ENCODE measurements around the gene USP24. TPM values are rescaled to one million over a fixed set of nuclear protein-coding genes. Genes with fewer than 3 reads are reported as not detected.

USP24 gene
- total and polyA plus RNA-seq, 2 donors (not counting 3 experiments of a cell fraction or from before 2014, with no cell fraction given) = 8.2 to 30.0 TPM

GRCh38 chr1:55060133-55060999 is 154.8 kb downstream of the USP24 start:
- ChIA-PET POLR2A (no interaction called here), CTCF (interaction anchor here (1.1 kb wide), 1 partner anchor 11 kb away, joined by 5 read pairs; no protein-coding TSS in a partner anchor)
- Histone ChIP-seq H3K9me1 (replicated peaks; ENCODE audit: control insufficient read depth, extremely low read depth, insufficient read depth, low read length) (no peaks in the 10 kb centered on the region), H3K4me2 (ENCODE audit: insufficient read depth, low read length) (no peak overlapping the region), H2AFZ (ENCODE audit: low read depth, low read length) (no peak overlapping the region), H3K4me3 (replicated peaks in 1 of 3; ENCODE audit: insufficient read depth in 1 of 3, low read depth in 1 of 3, low read length in 3 of 3) (no peak overlapping the region), H3K27me3 (ENCODE audit: control insufficient read depth in 2 of 2, insufficient read depth in 2 of 2, low read length in 2 of 2) (no peaks in the 10 kb centered on the region), H3K9me3 (replicated peaks; ENCODE audit: control insufficient read depth, insufficient read depth, low read length) (no peaks in the 10 kb centered on the region), H3K79me2 (ENCODE audit: control insufficient read depth, insufficient read depth, low read length) (no peaks in the 10 kb centered on the region), H3K4me1 (ENCODE audit: control insufficient read depth, extremely low read depth, insufficient read depth, low read length) (no peaks in the 10 kb centered on the region), H4K20me1 (replicated peaks; ENCODE audit: control insufficient read depth, extremely low read depth, insufficient read depth, low read length) (no peaks in the 10 kb centered on the region), H3K36me3 (ENCODE audit: control insufficient read depth in 2 of 2, extremely low read depth in 1 of 2, insufficient read depth in 2 of 2, low read length in 2 of 2) (no peaks in the 10 kb centered on the region), H3K27ac (ENCODE audit: insufficient read depth, low read depth, low read length) (no peak overlapping the region), H3K9ac (replicated peaks; ENCODE audit: extremely low read depth, insufficient read depth, low read length) (no peak overlapping the region)
- DNase-seq (ENCODE audit: low read depth, low spot score) (no peak), FAIRE-seq (no peak)
- no TSS peak for BruUV-seq (replicated peaks)
- intact Hi-C loops (cut with micrococcal nuclease) = no loop called here
- dilution Hi-C loops (cut with MboI; ENCODE audit: extremely low pct_ligation_motif_present, low sequenced_read_pairs) = no loop called here
- TF ChIP-seq GATA2 (IDR thresholded peaks at IDR 0.05; ENCODE audit: insufficient read depth, insufficient read length, low read depth, low read length) (no peak), JUN (IDR thresholded peaks at IDR 0.05; ENCODE audit: borderline replicate concordance, insufficient read depth, insufficient read length, low read depth) (no peak)

- H3K9me1 ChIP-seq (replicated peaks; ENCODE audit: control insufficient read depth, extremely low read depth, insufficient read depth, low read length) = no peaks in the 10 kb centered on the region
- no TSS peak for BruUV-seq (replicated peaks)
- no peak overlapping the region for H3K4me3 ChIP-seq (replicated peaks in 1 of 3; ENCODE audit: insufficient read depth in 1 of 3, low read depth in 1 of 3, low read length in 3 of 3)
- DNase-seq (ENCODE audit: low read depth, low spot score) (no peak), FAIRE-seq (no peak)
- H2AFZ ChIP-seq (ENCODE audit: low read depth, low read length) = no peak overlapping the region
- dilution Hi-C loops (cut with MboI; ENCODE audit: extremely low pct_ligation_motif_present, low sequenced_read_pairs) = no loop called here
- H3K4me2 ChIP-seq (ENCODE audit: insufficient read depth, low read length) = no peak overlapping the region
- TF ChIP-seq POLR2AphosphoS5 (IDR thresholded peaks at IDR 0.05; ENCODE audit: insufficient read depth, low read depth, low read length) (no peak), FOS (IDR thresholded peaks at IDR 0.05; ENCODE audit: borderline replicate concordance, insufficient read depth, low read length) (no peak), JUN (IDR thresholded peaks at IDR 0.05; ENCODE audit: borderline replicate concordance, insufficient read depth, insufficient read length, low read depth) (no peak), MYC (IDR thresholded peaks at IDR 0.05; ENCODE audit: low read depth, low read length) (no peak), EZH2 (IDR thresholded peaks at IDR 0.05; ENCODE audit: borderline replicate concordance, low read depth, low read length, severe bottlenecking) (no peak), MAX (IDR thresholded peaks at IDR 0.05; ENCODE audit: insufficient read depth, insufficient read length) (no peak), POLR2A (IDR thresholded peaks at IDR 0.05; ENCODE audit: low read depth, low read length) (no peak), CTCF (IDR thresholded peaks at IDR 0.05; ENCODE audit: extremely low read depth in 1 of 2, insufficient read depth in 1 of 2, low read depth in 1 of 2, low read length in 2 of 2) (no peak), GATA2 (IDR thresholded peaks at IDR 0.05; ENCODE audit: insufficient read depth, insufficient read length, low read depth, low read length) (no peak)
- ChIA-PET CTCF (interaction anchor here (0.6 to 1.4 kb wide), 3 partner anchors 11 to 173 kb away, joined by 3 to 4 read pairs (median 3); partner anchors contain the start of gene DHCR24), POLR2A (interaction anchor here (0.5 kb wide), 1 partner anchor 1601 kb away, joined by 9 read pairs; no protein-coding TSS in a partner anchor)
- no peaks in the 10 kb centered on the region for H3K36me3 ChIP-seq (ENCODE audit: control insufficient read depth in 2 of 2, extremely low read depth in 1 of 2, insufficient read depth in 2 of 2, low read length in 2 of 2)
- no peaks in the 10 kb centered on the region for H3K79me2 ChIP-seq (ENCODE audit: control insufficient read depth, insufficient read depth, low read length)
- H3K27ac ChIP-seq (ENCODE audit: insufficient read depth, low read depth, low read length) = no peak overlapping the region
- no peaks in the 10 kb centered on the region for H3K27me3 ChIP-seq (ENCODE audit: control insufficient read depth in 2 of 2, insufficient read depth in 2 of 2, low read length in 2 of 2)
- no peak overlapping the region for H3K9ac ChIP-seq (replicated peaks; ENCODE audit: extremely low read depth, insufficient read depth, low read length)
- no peaks in the 10 kb centered on the region for H3K4me1 ChIP-seq (ENCODE audit: control insufficient read depth, extremely low read depth, insufficient read depth, low read length)
- no peaks in the 10 kb centered on the region for H4K20me1 ChIP-seq (replicated peaks; ENCODE audit: control insufficient read depth, extremely low read depth, insufficient read depth, low read length)
- intact Hi-C loops (cut with micrococcal nuclease) = no loop called here
- H3K9me3 ChIP-seq (replicated peaks; ENCODE audit: control insufficient read depth, insufficient read depth, low read length) = no peaks in the 10 kb centered on the region
Measured at GRCh38 chr1:55059302-55060132, 155.6 kb downstream of the USP24 start.

All from endothelial cell of umbilical vein (primary cell).